Body of pancreas (tissue), 4 donors: ENCODE data around the gene FHL1.

Source experiments
- CTCF ChIP-seq, 7 experiments: fragments of 450-650 bp in 4 of 7; fragments of 200-600 bp in 3 of 7; sonication (generic) in 3 of 7; IDR thresholded peaks; one replicate each; pipeline ENCODE4 v1.5.1; 2016 to 2019; ENCODE audit warnings: antibody characterized with exemption in 7 of 7
- POLR2A ChIP-seq, 3 donors: fragments of 450-650 bp; IDR thresholded peaks; one replicate each; pipeline ENCODE4 v1.6.1; 2016; ENCODE audit warnings: antibody characterized with exemption in 3 of 3, mild to moderate bottlenecking in 2 of 3

DNA sequence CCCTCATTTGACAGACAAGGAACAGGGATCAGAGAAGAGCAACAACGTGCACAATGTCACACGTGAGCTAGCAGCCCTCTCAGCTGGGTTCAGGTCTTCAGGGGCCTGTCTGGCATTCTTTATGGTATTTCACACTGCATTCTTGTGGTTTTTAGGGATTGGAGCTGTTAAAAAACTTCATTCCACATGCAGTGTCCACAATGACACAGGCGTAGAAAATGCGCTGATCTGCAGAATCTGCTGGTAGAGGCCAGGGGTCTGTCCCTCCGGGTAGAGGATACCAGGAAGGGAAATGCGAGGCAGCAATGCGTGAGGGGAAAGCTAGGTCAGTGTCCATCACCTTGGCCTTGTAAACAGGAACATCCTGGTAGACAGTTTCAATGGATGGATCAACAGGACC, 67.2 kb downstream of the FHL1 start:
- TF ChIP-seq CTCF (IDR thresholded peaks at IDR 0.05) = no peak
- no peak for TF ChIP-seq POLR2A (IDR thresholded peaks at IDR 0.05)
